Small intestine (tissue), 7 donors: Measurements from ENCODE around the gene FOXC1. TPM values are rescaled to one million over a fixed set of nuclear protein-coding genes. Genes with fewer than 3 reads are reported as not detected.

Experiments
- DNase-seq, 2 donors: peaks; one replicate each; pipeline versions ENCODE4 v3.0.0 to v3.0.0-alpha.2; 2013
- FAIRE-seq: peaks from 2 replicates; lab custom pipeline; 2012; peaks lifted over from hg19 to GRCh38; lab: Jason Lieb, UNC
- H3K27ac ChIP-seq, 3 donors: one replicate each; pipeline ENCODE4 v1.5.1; 2013; ENCODE audit warnings: low read length in 2 of 3, mild to moderate bottlenecking in 2 of 3, control low read depth in 1 of 3, inconsistent platforms in 1 of 3, low read depth in 1 of 3, moderate library complexity in 1 of 3
- H3K27me3 ChIP-seq, 3 donors: one replicate each; pipeline ENCODE4 v1.6.1; 2013; ENCODE audit warnings: low read length in 3 of 3, inconsistent platforms in 1 of 3; ENCODE audit not compliant: control insufficient read depth in 3 of 3, insufficient read depth in 3 of 3
- H3K36me3 ChIP-seq, 3 donors: one replicate each; pipeline ENCODE4 v1.6.1; 2013; ENCODE audit warnings: low read length in 3 of 3, inconsistent platforms in 1 of 3, low read depth in 1 of 3, mild to moderate bottlenecking in 1 of 3, moderate library complexity in 1 of 3; ENCODE audit not compliant: control insufficient read depth in 3 of 3, insufficient read depth in 2 of 3
- H3K4me1 ChIP-seq, 3 donors: one replicate each; pipeline ENCODE4 v1.6.1; 2013; ENCODE audit warnings: low read length in 2 of 3, inconsistent platforms in 1 of 3, low read depth in 1 of 3, mild to moderate bottlenecking in 1 of 3, moderate library complexity in 1 of 3; ENCODE audit not compliant: control insufficient read depth in 3 of 3, insufficient read depth in 2 of 3
- H3K4me3 ChIP-seq, 3 donors: one replicate each; pipeline ENCODE4 v1.5.1; 2013; ENCODE audit warnings: low read length in 3 of 3, control low read depth in 1 of 3, inconsistent platforms in 1 of 3, low read depth in 1 of 3, mild to moderate bottlenecking in 1 of 3, moderate library complexity in 1 of 3
- H3K9me3 ChIP-seq, 2 donors: one replicate each; pipeline ENCODE4 v1.6.1; 2013; ENCODE audit warnings: low read depth in 1 of 2, low read length in 1 of 2; ENCODE audit not compliant: control insufficient read depth in 2 of 2, insufficient read depth in 1 of 2
- WGBS, 3 donors: extraction: QIAGEN DNeasy Blood & Tissue Kit; methylation state at CpG; one replicate each; pipeline ENCODE4 v1.1.7; 2013; 5-methylcytosine and 5-hydroxymethylcytosine counted together
- polyA plus RNA-seq, 4 donors: library from polyadenylated mRNA; stranded (reverse) in 3 of 4; unstranded in 1 of 4; fragments of 200-250 nt in 3 of 4; fragments of 120-200 nt in 1 of 4; gene quantifications; one replicate each; pipeline versions ENCODE4 v1.2.1 to v1.2.3, GENCODE V29; 2013
- donor health status: healthy with polysubstance abuse.
- donor health status: control.
- donor health status: control.
- donor health status: Bipolar disorder and iron deficiency.
- donor health status: healthy.

Gene FOXC1
- polyA plus RNA-seq, 4 donors, result 0.22 to 3.1 (median 0.27) TPM; not detected in 1

GRCh38 chr6:1624058-1624850, 14.5 kb downstream of the FOXC1 start:
- Histone ChIP-seq H3K27me3 (peaks cover 0 to 90% (median 34%) of the 10 kb centered on the region in 3 donors), H3K27ac (no peak overlapping the region), H3K4me1 (peaks cover 0 to 10% (median 4%) of the 10 kb centered on the region in 3 donors), H3K4me3 (peak overlapping the region in 2 of 3 donors; percentile 12 to 27), H3K36me3 (peaks cover 2 to 17% (median 5%) of the 10 kb centered on the region in 3 donors), H3K9me3 (no peaks in the 10 kb centered on the region)
- no peak for DNase-seq
- WGBS, 3 donors, result 44 to 80% (median 68%) methylated on average over 61 to 66 of the region's 66 CpGs
- no peak for FAIRE-seq

- no peaks in the 10 kb centered on the region for H3K9me3 ChIP-seq
- FAIRE-seq, result no peak
- H3K27ac ChIP-seq, result no peak overlapping the region
- H3K4me3 ChIP-seq, result peak overlapping the region in 2 of 3 donors; percentile 27
- H3K36me3 ChIP-seq, result peaks cover 2 to 20% (median 5%) of the 10 kb centered on the region in 3 donors
- DNase-seq, result peak in 1 of 2 donors; percentile 61
- peaks cover 0 to 8% (median 4%) of the 10 kb centered on the region in 3 donors for H3K4me1 ChIP-seq
- peaks cover 0 to 86% (median 35%) of the 10 kb centered on the region in 3 donors for H3K27me3 ChIP-seq
- 4 to 27% (median 19%) methylated on average over 53 of the region's 53 CpGs for WGBS, 3 donors
Observed at GRCh38 chr6:1624851-1625781, 15.4 kb downstream of the FOXC1 start.

- Histone ChIP-seq H3K4me1 (peaks cover 0 to 6% (median 4%) of the 10 kb centered on the region in 3 donors), H3K27ac (no peak overlapping the region), H3K4me3 (no peak overlapping the region), H3K27me3 (peaks cover 0 to 81% (median 30%) of the 10 kb centered on the region in 3 donors), H3K9me3 (no peaks in the 10 kb centered on the region), H3K36me3 (peaks cover 2 to 20% (median 5%) of the 10 kb centered on the region in 3 donors)
- 50 to 85% (median 73%) methylated on average over 18 of the region's 18 CpGs for WGBS, 3 donors
- DNase-seq, result no peak
- no peak for FAIRE-seq
Observed at GRCh38 chr6:1625794-1626435, 16.2 kb downstream of the FOXC1 start.

- WGBS, 3 donors, result 56 to 65% (median 61%) methylated on average over 4 of the region's 4 CpGs
- Histone ChIP-seq H3K4me1 (peaks cover 0 to 6% (median 4%) of the 10 kb centered on the region in 3 donors), H3K36me3 (peaks cover 2 to 17% (median 4%) of the 10 kb centered on the region in 3 donors), H3K27me3 (peaks cover 0 to 75% (median 29%) of the 10 kb centered on the region in 3 donors), H3K9me3 (no peaks in the 10 kb centered on the region), H3K4me3 (no peak overlapping the region), H3K27ac (no peak overlapping the region)
- FAIRE-seq, result no peak
- DNase-seq, result no peak
Observed at GRCh38 chr6:1626481-1626880, 16.8 kb downstream of the FOXC1 start.

GRCh38 chr6:1627827-1628560, 18.3 kb downstream of the FOXC1 start:
- Histone ChIP-seq H3K27ac (no peak overlapping the region), H3K27me3 (peaks cover 0 to 62% (median 26%) of the 10 kb centered on the region in 3 donors), H3K36me3 (peaks cover 0 to 7% (median 2%) of the 10 kb centered on the region in 3 donors), H3K4me1 (peaks cover 0 to 6% (median 4%) of the 10 kb centered on the region in 3 donors), H3K4me3 (no peak overlapping the region), H3K9me3 (no peaks in the 10 kb centered on the region)
- no peak for FAIRE-seq
- 75 to 89% (median 83%) methylated on average over 10 of the region's 10 CpGs for WGBS, 3 donors
- DNase-seq, result no peak

GRCh38 chr6:1629316-1629715, 19.6 kb downstream of the FOXC1 start:
- WGBS, 3 donors, result 94 to 96% (median 94%) methylated on average over 14 of the region's 14 CpGs
- FAIRE-seq (no peak), DNase-seq (no peak)
- Histone ChIP-seq H3K27me3 (peaks cover 0 to 49% (median 23%) of the 10 kb centered on the region in 3 donors), H3K4me1 (peaks cover 0 to 6% (median 4%) of the 10 kb centered on the region in 3 donors), H3K36me3 (peaks cover 0 to 10% (median 0%) of the 10 kb centered on the region in 3 donors), H3K27ac (no peak overlapping the region), H3K9me3 (no peaks in the 10 kb centered on the region), H3K4me3 (no peak overlapping the region)

GRCh38 chr6:1630212-1630770, 20.6 kb downstream of the FOXC1 start:
- H3K4me3 ChIP-seq, result no peak overlapping the region
- FAIRE-seq, result no peak
- H3K36me3 ChIP-seq, result peaks cover 0 to 14% (median 0%) of the 10 kb centered on the region in 3 donors
- no peaks in the 10 kb centered on the region for H3K9me3 ChIP-seq
- no peak for DNase-seq
- peaks cover 0 to 39% (median 19%) of the 10 kb centered on the region in 3 donors for H3K27me3 ChIP-seq
- WGBS, 3 donors, result 89 to 98% (median 93%) methylated on average over 10 of the region's 10 CpGs
- no peak overlapping the region for H3K27ac ChIP-seq
- peaks cover 0 to 1% (median 1%) of the 10 kb centered on the region in 3 donors for H3K4me1 ChIP-seq
